GM19467 (cell line): ENCODE data around the gene PBX3.

Experiments
- ATAC-seq: cut with Tn5 transposase; IDR thresholded peaks from one replicate; pipeline ENCODE4 v1.9.1; 2021; ENCODE audit warnings: mild to moderate bottlenecking, moderate library complexity; ENCODE audit not compliant: unreplicated experiment

PBX3 gene

DNA sequence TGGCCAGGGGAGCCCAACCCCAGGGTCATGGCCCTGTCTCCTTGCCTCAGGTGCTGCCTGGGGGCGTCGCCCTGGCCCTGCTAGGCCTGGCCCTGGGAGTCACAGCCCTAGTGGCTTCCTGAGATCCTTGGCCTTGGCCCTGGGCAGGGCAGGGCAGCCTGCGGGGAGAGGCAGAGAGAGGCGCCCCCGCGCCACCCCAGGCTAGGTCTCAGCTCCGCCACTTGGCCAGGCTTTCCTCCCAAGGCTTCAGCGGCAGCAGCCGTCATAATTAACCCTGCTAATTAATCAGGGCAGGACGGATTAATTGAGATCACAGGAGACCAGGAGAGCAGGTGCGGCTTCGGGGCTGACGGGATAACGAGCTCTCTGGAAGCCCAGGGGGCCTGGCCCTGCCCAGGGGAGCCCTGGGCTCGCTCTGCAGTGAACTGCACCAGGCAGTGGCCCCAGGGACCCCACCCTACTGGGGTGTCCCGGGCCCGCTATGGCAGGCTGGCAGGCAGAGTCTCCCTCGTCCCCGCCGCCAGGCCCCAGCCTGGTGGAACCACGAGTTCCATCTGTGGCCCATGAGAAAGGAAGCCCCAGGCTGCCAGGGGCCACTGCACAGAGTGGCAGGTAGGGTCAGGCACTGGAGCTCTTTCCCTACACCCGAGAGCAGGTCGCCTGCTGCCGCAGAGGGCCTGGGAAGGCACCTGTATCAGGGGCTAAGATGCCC lies 269.6 kb downstream of the PBX3 start:
- no peak for ATAC-seq
